SU-DHL-6 (cell line): ENCODE measurements around the gene MYBBP1A.

Experiments used
- CTCF ChIP-seq: fragments of 200-600 bp; sonication (generic); IDR thresholded peaks from one replicate; pipeline ENCODE4 v1.5.1; 2017; ENCODE audit warnings: antibody characterized with exemption, mild to moderate bottlenecking, low read length, moderate library complexity; ENCODE audit not compliant: insufficient read depth, poor library complexity, severe bottlenecking
- EZH2phosphoT487 ChIP-seq: fragments of 200-600 bp; sonication (generic), shearing (Covaris generic); conservative IDR thresholded peaks from 2 replicates; pipeline ENCODE4 v1.6.1; 2018; ENCODE audit warnings: mild to moderate bottlenecking, antibody characterized with exemption, low read length, moderate library complexity, mixed read lengths

- TF ChIP-seq EZH2phosphoT487 (no peak), CTCF (no peak)
Measured at GRCh38 chr17:4509923-4510617, 45.1 kb downstream of the MYBBP1A start.
